GM18517 (cell line): ENCODE data around the gene GADD45G.

Experiments used
- ATAC-seq: cut with Tn5 transposase; IDR thresholded peaks from one replicate; pipeline ENCODE4 v1.9.1; 2021; ENCODE audit warnings: mild to moderate bottlenecking, moderate library complexity; ENCODE audit not compliant: unreplicated experiment

GADD45G gene

GRCh38 chr9:89608641-89609335 is 4.0 kb downstream of the GADD45G start:
- ATAC-seq: no peak

GRCh38 chr9:89609426-89610006 is 4.7 kb downstream of the GADD45G start:
- no peak for ATAC-seq

- no peak for ATAC-seq
These were observed 5.6 kb downstream of the GADD45G start for GRCh38 chr9:89610391-89610925.

DNA sequence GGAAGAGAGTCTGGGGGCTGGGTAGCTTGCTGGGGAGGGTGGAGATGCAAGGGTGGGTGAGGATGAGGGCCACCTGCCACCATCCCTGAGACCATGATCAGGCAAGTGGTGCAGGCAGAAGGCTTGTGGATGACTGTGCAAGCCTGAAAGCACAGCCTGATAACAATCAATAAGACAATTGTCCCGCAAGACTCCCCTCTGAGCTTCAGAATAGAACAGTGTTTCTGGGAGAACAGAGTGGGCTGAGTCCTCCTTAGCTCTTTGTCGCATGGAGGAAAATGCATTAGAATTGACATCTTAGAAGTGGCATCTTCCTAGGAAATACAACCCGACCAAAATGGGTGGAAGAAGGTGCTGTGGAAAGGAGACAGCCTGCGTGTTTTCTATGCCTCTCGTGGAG is 6.6 kb downstream of the GADD45G start:
- ATAC-seq: no peak

DNA sequence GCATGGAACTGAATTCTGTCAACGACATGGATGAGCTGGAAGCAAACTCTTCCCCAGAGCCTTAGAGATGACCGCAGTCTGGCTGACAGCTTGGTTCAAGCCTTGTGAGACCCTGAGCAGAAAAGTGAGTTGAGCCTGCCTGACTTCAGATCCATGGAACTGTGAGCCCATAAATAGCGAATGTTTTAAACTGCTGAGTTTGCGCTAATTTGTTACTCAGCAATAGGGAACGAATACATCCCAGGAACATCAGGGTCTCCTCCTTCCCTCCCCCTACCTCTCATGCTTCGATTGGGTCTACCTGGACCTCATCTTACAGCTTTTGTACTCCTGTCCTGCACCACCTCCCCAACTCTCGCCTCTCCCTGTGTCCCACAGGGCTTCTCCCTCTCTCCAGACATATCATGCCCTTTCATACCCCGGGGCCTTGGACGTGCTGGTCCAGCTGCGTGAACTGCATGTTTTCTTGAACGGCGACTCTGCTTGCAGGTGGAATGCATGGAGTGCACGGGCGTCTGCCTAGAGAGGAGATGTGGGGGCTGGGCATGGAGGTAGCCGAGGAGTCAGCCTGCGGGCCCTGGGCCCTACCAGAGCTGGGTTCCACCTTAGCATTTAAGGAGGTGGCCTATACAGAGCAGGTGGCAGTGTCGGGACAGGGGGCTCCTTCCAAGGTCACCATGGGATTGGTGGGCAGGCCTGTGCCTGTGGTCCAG is 7.9 kb downstream of the GADD45G start:
- no peak for ATAC-seq

DNA sequence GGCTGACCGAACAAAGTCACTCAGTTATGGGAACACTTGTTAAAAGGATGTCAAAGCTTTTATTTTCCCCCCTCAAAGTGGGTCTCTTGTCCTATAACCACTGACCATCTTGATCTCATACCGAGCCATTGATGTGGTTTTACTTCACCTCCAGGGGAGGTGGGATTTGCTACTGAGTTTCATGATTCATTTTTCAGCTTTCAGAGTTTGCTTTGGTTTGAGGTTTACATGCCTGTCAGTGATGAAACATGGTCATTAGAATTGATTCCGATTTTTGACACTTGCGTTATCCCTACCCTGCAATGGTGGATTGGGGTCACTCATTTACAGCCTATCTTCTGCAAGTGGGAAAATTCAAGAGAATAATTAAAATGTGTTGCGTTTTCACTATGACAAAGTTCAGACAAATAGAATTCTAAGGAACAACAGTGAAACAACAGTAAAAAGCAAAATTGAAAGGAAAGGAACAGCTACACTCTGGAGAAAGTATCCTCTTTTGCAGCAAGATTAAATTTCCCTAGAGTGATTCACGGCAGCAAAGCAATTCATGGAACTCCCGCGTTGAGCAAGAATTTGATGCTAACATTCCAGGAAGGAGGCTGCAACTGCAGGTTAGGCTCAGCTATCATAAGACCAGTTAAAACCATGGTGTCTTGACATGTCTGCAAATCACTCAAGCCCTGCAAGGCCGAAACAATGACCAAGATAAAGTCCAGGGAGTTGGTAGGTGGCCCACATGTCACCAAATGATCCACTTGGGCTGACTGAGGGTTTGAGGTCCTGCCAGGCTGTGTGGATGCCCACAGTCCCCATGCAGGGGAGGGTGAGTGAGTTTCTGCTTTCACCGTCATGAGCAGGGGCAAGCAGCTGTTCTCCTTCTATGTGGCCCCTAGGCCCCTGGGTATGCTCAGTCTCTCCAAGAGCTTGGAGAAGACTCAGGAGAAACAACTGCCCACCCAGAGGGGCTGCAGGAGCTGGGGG is 9.4 kb downstream of the GADD45G start:
- ATAC-seq: no peak

DNA sequence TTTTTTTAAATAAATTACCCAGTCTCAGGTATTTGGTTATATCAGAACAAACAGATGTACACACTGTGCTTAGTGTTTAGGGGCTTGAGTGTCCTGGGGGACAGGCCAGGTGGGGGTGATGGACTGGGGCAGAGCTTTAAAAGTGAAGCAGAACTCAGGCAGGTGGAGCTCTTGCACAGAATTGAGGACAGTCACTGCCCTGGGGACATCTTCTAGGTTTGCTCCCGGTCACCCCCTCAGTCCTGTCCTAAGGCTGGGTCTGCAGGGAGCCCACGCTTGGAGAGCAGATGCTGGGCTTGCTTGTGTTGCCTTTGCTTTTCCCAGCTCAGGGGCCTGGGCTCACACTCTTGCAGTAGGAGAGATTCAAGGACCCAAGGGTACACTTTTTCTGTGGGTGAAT is 10.8 kb downstream of the GADD45G start:
- no peak for ATAC-seq

GRCh38 chr9:89616411-89616810 is 11.6 kb downstream of the GADD45G start:
- ATAC-seq: no peak

- no peak for ATAC-seq
These were observed 13.2 kb downstream of the GADD45G start for GRCh38 chr9:89617978-89618377.

DNA sequence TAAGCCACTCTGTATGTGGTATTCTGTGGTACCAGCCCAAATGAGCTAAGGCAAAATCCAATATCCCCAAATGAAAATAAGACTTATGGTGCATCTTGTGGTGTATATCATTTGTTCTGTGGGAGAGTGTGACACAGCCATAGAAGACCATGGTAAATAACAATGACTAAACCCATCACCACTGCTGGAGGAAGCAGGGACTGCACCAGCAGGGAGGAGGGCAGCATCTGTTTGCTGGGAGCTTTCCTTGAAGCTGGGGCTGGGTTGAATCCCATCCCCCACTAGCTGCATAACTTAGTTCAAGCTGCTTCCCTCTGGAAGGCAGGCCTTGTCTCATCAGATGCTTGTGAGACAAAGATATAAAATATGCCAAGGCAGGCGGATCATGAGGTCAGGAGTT is 14.2 kb downstream of the GADD45G start:
- no peak for ATAC-seq

DNA sequence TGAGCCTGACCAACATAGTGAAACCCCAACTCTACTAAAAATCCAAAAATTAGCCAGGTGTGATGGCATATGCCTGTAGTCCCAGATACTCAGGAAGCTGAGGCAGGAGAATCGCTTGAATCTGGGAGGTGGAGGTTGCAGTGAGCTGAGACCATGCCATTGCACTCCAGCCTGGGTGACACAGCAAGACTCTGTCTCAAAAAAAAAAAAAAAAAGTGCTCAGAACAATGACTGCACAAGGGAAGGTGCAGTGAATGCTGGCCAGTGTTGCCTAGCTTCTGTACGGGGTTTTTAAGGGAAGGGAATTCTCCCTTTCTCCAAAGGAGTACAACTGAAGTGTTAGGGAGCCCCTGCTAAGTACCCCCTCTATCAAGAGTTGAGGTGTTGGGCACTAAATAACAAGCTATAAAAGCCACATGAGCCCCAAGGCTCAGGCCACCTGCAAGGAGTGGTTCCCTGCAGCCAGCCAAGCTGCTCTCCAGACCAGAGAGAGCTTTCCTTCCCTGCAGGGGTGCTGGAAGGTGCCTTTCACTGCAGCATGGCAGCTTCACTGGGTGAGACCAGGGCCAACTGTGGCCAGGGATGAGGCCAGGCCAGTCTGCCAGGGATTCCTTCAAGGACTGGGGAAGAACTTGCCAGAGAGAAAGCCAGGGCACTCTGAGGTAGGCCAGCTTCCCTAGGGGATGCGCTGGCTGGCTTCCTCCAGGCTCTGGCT is 14.8 kb downstream of the GADD45G start:
- no peak for ATAC-seq

DNA sequence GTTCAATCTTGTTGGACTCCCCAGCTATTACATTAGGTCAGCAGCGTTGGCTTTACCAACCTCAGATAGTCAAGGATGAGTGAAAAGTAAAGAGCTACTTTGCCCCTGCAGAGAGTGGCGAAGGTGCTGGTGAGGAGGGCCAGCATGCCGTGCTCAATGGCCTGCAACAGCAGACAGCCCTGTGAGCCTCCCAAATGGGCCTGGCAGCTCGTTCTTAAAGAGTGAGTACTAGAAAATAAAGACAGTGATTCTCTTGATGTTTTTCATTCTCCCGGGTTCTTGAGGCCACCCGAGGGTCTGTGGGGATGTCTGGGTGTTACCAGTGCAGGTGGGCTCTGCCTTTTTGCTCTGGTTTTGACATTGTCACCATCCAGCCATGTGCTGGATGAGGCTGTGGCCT is 16.2 kb downstream of the GADD45G start:
- ATAC-seq: no peak

DNA sequence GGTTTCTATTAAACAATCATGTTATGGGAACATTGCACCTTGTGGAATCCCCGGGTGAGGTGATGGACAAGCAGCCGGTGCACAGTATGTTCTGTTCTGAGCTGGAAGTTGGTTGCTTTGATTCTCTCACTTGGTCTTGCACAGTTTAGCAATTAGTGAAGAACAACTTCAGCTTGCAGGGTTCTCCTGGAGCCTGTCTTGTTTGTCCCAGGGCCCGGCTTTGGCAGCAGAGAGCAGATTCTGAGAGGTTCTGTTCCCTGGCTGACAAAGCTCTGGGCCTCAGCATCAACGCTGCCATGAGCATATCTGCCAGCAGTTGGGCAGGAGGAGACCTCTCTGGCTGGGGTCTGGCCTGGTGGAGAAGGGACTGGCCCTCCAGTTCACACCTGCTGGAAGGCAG is 16.9 kb downstream of the GADD45G start:
- no peak for ATAC-seq

- ATAC-seq: no peak
These were observed 18.4 kb downstream of the GADD45G start for GRCh38 chr9:89622933-89623861.

GRCh38 chr9:89623925-89624420 is 19.2 kb downstream of the GADD45G start:
- ATAC-seq: no peak

DNA sequence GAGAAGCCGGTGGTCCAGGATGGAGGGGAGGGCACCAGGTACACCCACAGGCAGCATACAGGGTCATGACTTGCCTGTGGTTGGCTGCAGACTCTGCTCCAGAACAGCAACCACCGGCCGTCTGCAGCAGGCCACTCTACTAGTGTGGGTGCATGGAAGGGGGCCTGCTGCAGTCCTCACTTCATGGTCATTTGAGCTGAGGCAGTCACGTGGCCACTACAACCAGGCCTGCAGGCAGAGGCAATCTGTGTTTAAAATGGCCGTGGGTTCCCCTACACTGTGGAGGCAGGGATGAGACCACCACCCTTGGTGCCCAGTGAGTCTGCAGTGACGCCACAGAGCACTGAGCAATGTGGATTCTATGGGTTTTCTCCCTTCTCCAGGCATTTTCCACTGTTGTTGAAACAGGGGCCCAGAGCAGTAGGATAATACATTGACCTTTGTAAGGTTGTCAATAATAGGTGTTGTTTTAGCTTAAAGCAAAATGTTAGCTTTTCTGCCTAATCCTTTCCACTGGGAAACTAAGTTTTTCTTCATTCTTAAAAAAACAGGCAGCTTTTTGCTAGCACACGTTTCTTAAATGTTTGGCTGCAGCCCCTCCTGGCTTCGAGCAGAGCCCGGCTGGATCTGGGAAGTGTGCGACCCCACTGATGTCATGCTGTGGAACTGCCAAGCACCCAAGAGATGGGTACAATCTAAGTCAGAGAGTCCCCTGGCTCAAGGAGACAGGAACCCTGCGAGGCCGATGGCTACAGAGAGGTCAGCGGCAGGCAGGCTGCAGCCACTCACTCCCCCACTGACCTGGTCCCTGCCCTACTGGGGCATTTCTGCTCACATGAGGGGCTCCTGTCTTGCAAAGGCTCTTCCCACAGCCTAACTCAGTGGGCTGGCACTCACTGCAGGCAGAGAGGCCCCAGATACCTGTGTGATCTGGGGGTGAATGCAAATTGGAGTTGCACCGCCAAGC is 21.2 kb downstream of the GADD45G start:
- no peak for ATAC-seq

DNA sequence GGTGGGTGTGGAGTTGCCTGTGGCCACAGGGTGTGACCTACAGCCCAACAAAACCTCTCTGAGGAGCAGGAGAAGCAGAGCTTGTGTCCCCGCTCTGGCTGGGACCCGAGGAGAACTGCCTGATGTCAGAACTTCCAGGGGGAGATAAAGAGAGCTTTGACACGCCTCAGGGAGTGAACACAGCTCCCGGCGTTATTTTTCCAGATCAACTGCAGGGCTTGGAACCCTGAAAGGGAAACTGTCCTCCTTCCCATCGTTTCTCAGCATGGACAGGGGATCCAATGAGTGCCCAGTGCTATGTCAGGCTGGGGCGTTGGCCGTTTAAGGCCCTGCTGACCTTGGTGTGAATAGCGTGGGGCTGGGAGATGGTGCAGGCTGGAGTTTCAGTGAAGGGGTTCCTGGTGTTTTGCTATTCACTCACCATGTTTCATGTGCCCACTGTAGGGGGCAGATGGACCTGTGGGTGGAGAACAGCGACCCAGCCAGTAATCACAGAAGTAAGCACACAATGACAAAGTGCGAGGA is 22.0 kb downstream of the GADD45G start:
- no peak for ATAC-seq

- no peak for ATAC-seq
These were observed 23.8 kb downstream of the GADD45G start for GRCh38 chr9:89628601-89629000.
